ENCODE results near the gene LRATD1. TPM values are rescaled to one million over a fixed set of nuclear protein-coding genes. Genes with fewer than 3 reads are reported as not detected.

LRATD1 gene
- total RNA-seq, 1 experiment from 2014 or later: 15.4 TPM

GRCh38 chr2:14638488-14638887 lies 6.0 kb downstream of the LRATD1 start:
- Mint-ChIP-seq H3K36me3 (ENCODE audit: insufficient read depth, unreplicated experiment) (peaks cover 21% of the 10 kb centered on the region), H3K27ac (ENCODE audit: unreplicated experiment) (no peak overlapping the region), H3K4me3 (ENCODE audit: low read depth, unreplicated experiment) (no peak overlapping the region), H3K9me3 (ENCODE audit: low read depth, unreplicated experiment) (no peaks in the 10 kb centered on the region), H3K27me3 (ENCODE audit: unreplicated experiment) (no peaks in the 10 kb centered on the region), H3K4me1 (ENCODE audit: low read depth, unreplicated experiment) (peaks cover 14% of the 10 kb centered on the region)
- no TSS peak for BruUV-seq (replicated peaks)
- DNase-seq: no peak
- intact Hi-C loops (cut with micrococcal nuclease; ENCODE audit: unreplicated experiment): loop anchor here (5.0 kb wide), 1 partner anchor 269 kb away; no protein-coding TSS in a partner anchor
- TF ChIP-seq CTCF (IDR thresholded peaks at IDR 0.05; ENCODE audit: unreplicated experiment): no peak
- CTCF ChIA-PET: interaction anchor here (0.7 kb wide), 1 partner anchor 1104 kb away, joined by 3 read pairs; no protein-coding TSS in a partner anchor

GRCh38 chr2:14641116-14641515 lies 8.6 kb downstream of the LRATD1 start:
- no peak for DNase-seq
- H3K4me1 Mint-ChIP-seq (ENCODE audit: low read depth, unreplicated experiment): peaks cover 12% of the 10 kb centered on the region
- no peak overlapping the region for H3K4me3 Mint-ChIP-seq (ENCODE audit: low read depth, unreplicated experiment)
- TF ChIP-seq CTCF (IDR thresholded peaks at IDR 0.05; ENCODE audit: unreplicated experiment): no peak
- H3K27ac Mint-ChIP-seq (ENCODE audit: unreplicated experiment): no peak overlapping the region
- BruUV-seq (replicated peaks): no TSS peak
- H3K27me3 Mint-ChIP-seq (ENCODE audit: unreplicated experiment): no peaks in the 10 kb centered on the region
- H3K9me3 Mint-ChIP-seq (ENCODE audit: low read depth, unreplicated experiment): no peaks in the 10 kb centered on the region
- H3K36me3 Mint-ChIP-seq (ENCODE audit: insufficient read depth, unreplicated experiment): no peaks in the 10 kb centered on the region
- intact Hi-C loops (cut with micrococcal nuclease; ENCODE audit: unreplicated experiment): no loop called here
- CTCF ChIA-PET: no interaction called here

- Mint-ChIP-seq H3K9me3 (ENCODE audit: low read depth, unreplicated experiment) (no peaks in the 10 kb centered on the region), H3K27ac (ENCODE audit: unreplicated experiment) (no peak overlapping the region), H3K27me3 (ENCODE audit: unreplicated experiment) (no peaks in the 10 kb centered on the region), H3K36me3 (ENCODE audit: insufficient read depth, unreplicated experiment) (no peaks in the 10 kb centered on the region), H3K4me3 (ENCODE audit: low read depth, unreplicated experiment) (no peak overlapping the region), H3K4me1 (ENCODE audit: low read depth, unreplicated experiment) (no peaks in the 10 kb centered on the region)
- no peak for TF ChIP-seq CTCF (IDR thresholded peaks at IDR 0.05; ENCODE audit: unreplicated experiment)
- CTCF ChIA-PET: no interaction called here
- BruUV-seq (replicated peaks): no TSS peak
- no peak for DNase-seq
- intact Hi-C loops (cut with micrococcal nuclease; ENCODE audit: unreplicated experiment): no loop called here
Observed at GRCh38 chr2:14642499-14642898, 10.0 kb downstream of the LRATD1 start.

- Mint-ChIP-seq H3K27ac (ENCODE audit: unreplicated experiment) (no peak overlapping the region), H3K27me3 (ENCODE audit: unreplicated experiment) (no peaks in the 10 kb centered on the region), H3K36me3 (ENCODE audit: insufficient read depth, unreplicated experiment) (no peaks in the 10 kb centered on the region), H3K4me1 (ENCODE audit: low read depth, unreplicated experiment) (no peaks in the 10 kb centered on the region), H3K4me3 (ENCODE audit: low read depth, unreplicated experiment) (no peak overlapping the region), H3K9me3 (ENCODE audit: low read depth, unreplicated experiment) (peaks cover 2% of the 10 kb centered on the region)
- intact Hi-C loops (cut with micrococcal nuclease; ENCODE audit: unreplicated experiment): no loop called here
- CTCF ChIA-PET: no interaction called here
- no peak for TF ChIP-seq CTCF (IDR thresholded peaks at IDR 0.05; ENCODE audit: unreplicated experiment)
- no TSS peak for BruUV-seq (replicated peaks)
- no peak for DNase-seq
Observed at GRCh38 chr2:14647714-14648113, 15.2 kb downstream of the LRATD1 start.

All from Calu3 (cell line).